Urinary bladder (tissue), 4 donors: Measurements from ENCODE around the gene GPR25. TPM values are rescaled to one million over a fixed set of nuclear protein-coding genes. Genes with fewer than 3 reads are reported as not detected.

Source experiments
- DNase-seq: peaks from one replicate; pipeline ENCODE4 v3.0.0-alpha.2; 2015; ENCODE audit errors: extremely low spot score
- H3K27ac ChIP-seq: one replicate; pipeline ENCODE4 v1.5.1; 2013; ENCODE audit warnings: low read depth, mild to moderate bottlenecking, moderate library complexity
- H3K36me3 ChIP-seq: one replicate; pipeline ENCODE4 v1.6.1; 2013; ENCODE audit warnings: mild to moderate bottlenecking, moderate library complexity; ENCODE audit not compliant: insufficient read depth
- H3K4me1 ChIP-seq: one replicate; pipeline ENCODE4 v1.6.1; 2013; ENCODE audit warnings: mild to moderate bottlenecking, moderate library complexity; ENCODE audit not compliant: insufficient read depth
- H3K4me3 ChIP-seq: one replicate; pipeline ENCODE4 v1.5.1; 2013; ENCODE audit warnings: low read depth, low read length
- WGBS: extraction: QIAGEN DNeasy Blood & Tissue Kit; methylation state at CpG from one replicate; pipeline ENCODE4 v1.1.7; 2013; 5-methylcytosine and 5-hydroxymethylcytosine counted together
- polyA plus RNA-seq: library from polyadenylated mRNA; stranded (reverse); fragments of 200-250 nt; gene quantifications from one replicate; pipeline ENCODE4 v1.2.3, GENCODE V29; 2013
- total RNA-seq: library from RNA; depleted of rRNA; stranded (reverse); fragments of >200 nt; gene quantifications from one replicate; pipeline ENCODE4 v1.2.3, GENCODE V29; 2014
- donor health status: healthy with polysubstance abuse.
- donor health status: healthy.

The GPR25 gene
- total and polyA plus RNA-seq, 2 donors = 0.06 TPM; not detected in 1

DNA sequence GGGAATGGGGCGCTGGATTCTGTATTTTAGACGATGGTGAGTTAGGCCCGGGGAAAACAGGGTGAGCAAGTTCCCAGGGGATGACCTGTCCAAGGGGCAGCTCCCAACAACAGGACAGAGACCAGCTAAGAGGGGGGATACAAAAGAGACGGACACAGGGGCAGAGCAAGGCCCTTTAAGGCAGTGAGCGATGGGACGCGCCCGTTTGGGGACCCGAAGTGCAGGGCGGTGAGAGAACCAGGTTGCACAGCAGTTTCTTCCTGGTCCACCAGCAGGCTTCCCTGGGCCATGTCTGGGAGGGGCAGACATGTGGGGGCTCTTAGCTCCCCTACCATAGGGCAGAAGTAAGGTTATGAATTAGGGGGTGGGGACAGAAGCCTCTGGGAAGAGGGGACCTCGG is 43.9 kb downstream of the GPR25 start:
- Histone ChIP-seq H3K4me3 (no peak overlapping the region), H3K4me1 (no peaks in the 10 kb centered on the region), H3K27ac (no peak overlapping the region), H3K36me3 (no peaks in the 10 kb centered on the region)
- 73% methylated on average over 11 of the region's 11 CpGs for WGBS
- no peak for DNase-seq

DNA sequence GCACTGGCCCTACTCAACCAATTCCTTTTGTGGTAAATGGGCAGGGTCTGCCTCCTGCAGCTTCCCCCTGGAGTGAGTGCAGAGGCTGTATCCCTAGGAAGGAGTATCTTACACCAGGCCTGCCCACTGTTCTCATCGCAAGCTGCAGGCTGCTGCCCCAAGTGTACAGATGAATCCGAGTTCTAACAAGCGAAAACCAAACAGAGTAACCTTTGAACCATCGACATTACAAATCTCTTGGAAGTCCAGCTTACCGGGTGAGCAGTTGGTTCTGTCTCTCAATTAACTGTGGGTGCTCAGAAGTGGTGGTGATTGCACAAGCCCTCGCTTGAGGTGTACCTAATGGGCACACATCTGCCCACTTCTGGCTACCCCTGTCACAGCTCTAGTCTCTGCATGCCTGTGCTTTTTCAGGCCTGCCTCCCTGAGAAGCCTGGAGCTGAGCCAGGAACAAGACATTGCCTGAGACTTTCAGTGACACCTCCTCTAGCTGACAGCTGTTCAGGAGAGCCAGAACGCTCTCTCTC is 44.6 kb downstream of the GPR25 start:
- no peak for DNase-seq
- H3K4me1 ChIP-seq = no peaks in the 10 kb centered on the region
- no peak overlapping the region for H3K4me3 ChIP-seq
- H3K36me3 ChIP-seq = no peaks in the 10 kb centered on the region
- 67% methylated on average over 7 of the region's 7 CpGs for WGBS
- no peak overlapping the region for H3K27ac ChIP-seq

DNA sequence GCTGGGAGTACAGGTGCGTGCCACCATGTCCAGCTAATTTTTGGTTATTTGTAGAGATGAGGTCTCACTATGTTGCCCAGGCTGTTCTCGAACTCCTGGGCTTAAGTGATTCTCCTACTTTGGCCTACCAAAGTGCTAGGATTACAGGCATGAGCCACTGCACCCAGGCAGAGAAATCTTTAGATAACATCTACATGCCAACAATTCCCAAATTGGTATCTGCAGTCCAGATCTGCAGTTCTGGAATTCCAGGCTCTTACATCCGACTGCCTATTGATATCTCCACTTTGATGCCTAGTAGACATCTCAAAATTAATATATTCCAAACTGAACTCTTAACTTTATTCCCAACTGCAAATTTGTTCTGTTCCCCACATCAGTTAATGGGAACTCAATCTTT is 45.2 kb downstream of the GPR25 start:
- WGBS = 96% methylated on average over 3 of the region's 3 CpGs
- H3K4me1 ChIP-seq = no peaks in the 10 kb centered on the region
- H3K36me3 ChIP-seq = no peaks in the 10 kb centered on the region
- H3K27ac ChIP-seq = no peak overlapping the region
- H3K4me3 ChIP-seq = no peak overlapping the region
- DNase-seq = no peak

- no peak overlapping the region for H3K27ac ChIP-seq
- no peaks in the 10 kb centered on the region for H3K4me1 ChIP-seq
- no peak overlapping the region for H3K4me3 ChIP-seq
- H3K36me3 ChIP-seq = no peaks in the 10 kb centered on the region
- no peak for DNase-seq
- WGBS = 89% methylated on average over 2 of the region's 2 CpGs
Observed at GRCh38 chr1:200919386-200919785, 46.6 kb downstream of the GPR25 start.

GRCh38 chr1:200921571-200922110 is 48.9 kb downstream of the GPR25 start:
- Histone ChIP-seq H3K27ac (no peak overlapping the region), H3K4me1 (no peaks in the 10 kb centered on the region), H3K4me3 (no peak overlapping the region), H3K36me3 (no peaks in the 10 kb centered on the region)
- DNase-seq = no peak
- WGBS = 86% methylated on average over 9 of the region's 9 CpGs

DNA sequence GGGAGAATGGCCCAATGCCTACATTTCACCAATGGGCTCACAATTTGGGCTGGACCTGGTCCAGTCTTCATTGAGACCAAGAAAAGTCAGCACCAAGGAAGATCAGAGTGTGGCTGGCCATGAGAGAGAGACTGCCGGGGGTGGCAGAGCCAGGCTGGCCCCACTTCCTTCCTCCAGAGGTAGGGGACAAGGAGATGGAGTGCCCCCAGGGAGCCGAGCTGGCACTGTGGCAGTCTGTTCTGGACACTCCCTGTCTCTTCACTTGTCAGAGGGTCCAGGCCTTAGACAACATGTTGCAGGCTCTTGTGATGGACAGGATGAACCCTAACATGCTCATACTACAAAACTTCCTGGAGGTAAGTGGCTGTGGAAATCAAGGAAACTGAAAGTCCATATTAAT is 49.6 kb downstream of the GPR25 start:
- DNase-seq = no peak
- Histone ChIP-seq H3K4me1 (no peaks in the 10 kb centered on the region), H3K36me3 (no peaks in the 10 kb centered on the region), H3K4me3 (no peak overlapping the region), H3K27ac (no peak overlapping the region)
- 88% methylated on average over 2 of the region's 2 CpGs for WGBS

DNA sequence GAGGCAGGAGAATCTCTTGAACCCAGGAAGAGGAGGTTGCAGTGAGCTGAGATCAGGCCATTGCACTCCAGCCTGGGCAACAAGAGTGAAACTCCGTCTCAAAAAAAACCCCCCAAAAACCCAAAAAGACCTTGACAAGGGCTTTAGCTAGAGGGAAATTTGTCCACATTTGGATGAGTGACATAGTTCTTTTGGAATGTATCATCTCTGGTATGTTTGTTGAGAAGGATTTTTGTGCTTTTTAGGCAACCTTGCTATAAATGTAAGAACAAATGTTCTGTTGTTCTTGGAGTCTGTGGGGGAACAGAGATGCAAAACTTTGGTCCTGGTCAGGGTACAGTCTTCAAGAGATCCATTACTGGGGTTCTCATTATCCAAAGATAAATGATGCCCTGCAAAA is 50.8 kb downstream of the GPR25 start:
- no peak overlapping the region for H3K4me3 ChIP-seq
- H3K27ac ChIP-seq = no peak overlapping the region
- H3K36me3 ChIP-seq = no peaks in the 10 kb centered on the region
- H3K4me1 ChIP-seq = no peaks in the 10 kb centered on the region
- 80% methylated on average over 1 of the region's 1 CpG for WGBS
- DNase-seq = no peak

Other genes starting within 250 kb of the GPR25 start
- gene DDX59, start 203.1 kb upstream of the GPR25 start, total RNA-seq = 34.8 TPM
- 18.5 TPM for gene DDX59, start 203.1 kb upstream of the GPR25 start, polyA plus RNA-seq
- 61.5 TPM for gene CAMSAP2, start 134.1 kb upstream of the GPR25 start, total RNA-seq
- gene CAMSAP2, start 134.1 kb upstream of the GPR25 start, polyA plus RNA-seq = 15.2 TPM
- gene INAVA, start 21.9 kb downstream of the GPR25 start, total RNA-seq = 10.1 TPM
- 6.2 TPM for gene INAVA, start 21.9 kb downstream of the GPR25 start, polyA plus RNA-seq
- 1.5 TPM for gene KIF21B, start 150.7 kb downstream of the GPR25 start, total RNA-seq
- 1.0 TPM for gene KIF21B, start 150.7 kb downstream of the GPR25 start, polyA plus RNA-seq
- 1.9 TPM for gene CACNA1S, start 239.4 kb downstream of the GPR25 start, total RNA-seq
- not detected for gene CACNA1S, start 239.4 kb downstream of the GPR25 start, polyA plus RNA-seq